Measurements from ENCODE around the gene FKBP8. TPM values are rescaled to one million over a fixed set of nuclear protein-coding genes. Genes with fewer than 3 reads are reported as not detected.
"Not testable (repeated sequence)": the region's sequence is repeated elsewhere in the genome, so short reads cannot be mapped to it uniquely, and the experiment has no call there.

FKBP8 gene
- polyA plus RNA-seq, 3 donors: 90.8 to 352 (median 221) TPM

DNA sequence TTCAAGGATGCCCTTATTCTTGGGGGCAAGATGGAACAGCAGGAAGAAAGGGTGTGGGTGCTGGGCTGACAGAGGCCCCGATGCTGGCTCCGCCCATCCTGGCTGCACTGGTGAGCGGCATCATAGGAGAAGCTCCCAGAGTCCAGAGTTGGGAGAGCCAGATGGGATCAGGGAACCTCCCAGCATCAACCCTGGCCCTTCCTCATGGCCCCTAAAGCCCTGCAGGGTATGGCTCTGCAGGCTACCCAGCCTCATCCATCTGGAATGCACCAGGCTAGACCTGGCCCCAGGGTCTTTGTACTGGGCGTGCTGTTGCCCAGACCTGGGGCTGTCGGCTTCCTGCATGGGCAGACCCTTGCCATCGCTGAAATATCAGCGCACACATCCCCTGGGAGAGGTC is 13.6 kb downstream of the FKBP8 start:
- no peak overlapping the region for H3K27ac ChIP-seq (ENCODE audit: low read depth, low read length)
- WGBS, 3 donors: 62 to 85% (median 68%) methylated on average over 7 of the region's 7 CpGs

DNA sequence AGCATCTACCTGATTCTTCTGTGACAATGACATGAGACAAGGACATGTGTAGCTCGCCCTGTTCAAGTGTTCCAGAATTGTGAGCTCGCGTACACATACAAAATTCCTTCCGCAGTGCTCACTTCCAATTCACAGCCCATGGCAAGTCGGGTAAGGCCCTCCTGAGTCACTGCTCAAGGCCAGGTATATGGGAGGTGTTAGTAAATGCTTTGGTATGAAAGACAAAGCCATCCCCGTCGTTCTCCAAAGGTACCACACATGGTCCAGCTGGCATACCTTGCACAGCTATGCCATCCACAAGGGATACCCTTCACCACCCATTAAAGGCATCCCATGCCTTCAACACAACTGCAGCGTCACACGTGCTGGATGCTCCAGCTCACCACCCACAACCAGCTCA is 17.1 kb downstream of the FKBP8 start:
- no peak overlapping the region for H3K27ac ChIP-seq (ENCODE audit: low read depth, low read length)
- WGBS, 3 donors: 89 to 92% (median 91%) methylated on average over 9 of the region's 9 CpGs

DNA sequence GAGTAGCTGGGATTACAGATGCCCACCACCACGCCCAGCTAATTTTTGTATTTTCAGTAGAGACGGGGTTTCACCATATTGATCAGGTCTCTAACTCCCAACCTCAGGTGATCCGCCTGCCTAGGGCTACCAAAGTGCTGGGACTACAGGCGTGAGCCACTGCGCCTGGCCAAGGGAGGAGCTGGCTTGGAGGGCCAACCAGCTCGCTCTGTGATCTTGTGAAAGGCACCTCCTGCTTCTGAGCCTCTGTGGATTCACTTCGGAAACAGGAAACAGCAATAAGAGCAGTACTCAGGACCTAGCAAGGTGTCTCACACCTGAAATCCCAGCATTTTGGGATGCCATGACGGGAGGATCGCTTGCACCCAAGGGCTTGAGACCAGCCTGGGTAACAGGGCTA is 19.5 kb downstream of the FKBP8 start:
- WGBS, 3 donors: 87 to 93% (median 91%) methylated on average over 9 of the region's 9 CpGs
- no peak overlapping the region for H3K27ac ChIP-seq (ENCODE audit: low read depth, low read length)

DNA sequence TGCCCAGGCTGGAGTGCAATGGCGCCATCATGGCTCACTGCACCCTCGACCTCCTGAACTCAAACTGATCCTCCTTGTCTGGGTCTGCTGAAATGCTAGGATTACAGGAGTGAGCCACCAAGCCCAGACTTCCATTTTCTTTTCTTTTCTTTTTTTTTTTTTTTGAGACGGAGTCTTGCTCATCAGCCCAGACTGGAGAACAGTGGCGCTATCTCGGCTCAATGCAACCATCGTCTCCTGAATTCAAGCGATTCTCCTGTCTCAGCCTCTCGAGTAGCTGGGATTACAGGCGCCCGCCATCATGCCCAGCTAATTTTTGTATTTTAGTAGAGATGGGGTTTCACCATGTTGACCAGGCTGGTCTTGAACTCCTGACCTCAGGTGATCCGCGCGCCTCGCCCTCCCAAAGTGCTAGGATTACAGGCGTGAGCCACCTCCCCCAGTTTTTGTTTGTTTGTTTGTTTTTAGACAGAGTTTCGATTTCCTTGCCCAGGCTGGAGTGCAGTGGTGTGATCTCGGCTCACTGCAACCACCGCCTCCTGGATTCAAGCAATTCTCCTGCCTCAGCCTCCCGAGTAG is 20.4 kb downstream of the FKBP8 start:
- WGBS, 3 donors: 66 to 72% (median 67%) methylated on average over 19 of the region's 19 CpGs
- H3K27ac ChIP-seq (ENCODE audit: low read depth, low read length): not testable (repeated sequence)

DNA sequence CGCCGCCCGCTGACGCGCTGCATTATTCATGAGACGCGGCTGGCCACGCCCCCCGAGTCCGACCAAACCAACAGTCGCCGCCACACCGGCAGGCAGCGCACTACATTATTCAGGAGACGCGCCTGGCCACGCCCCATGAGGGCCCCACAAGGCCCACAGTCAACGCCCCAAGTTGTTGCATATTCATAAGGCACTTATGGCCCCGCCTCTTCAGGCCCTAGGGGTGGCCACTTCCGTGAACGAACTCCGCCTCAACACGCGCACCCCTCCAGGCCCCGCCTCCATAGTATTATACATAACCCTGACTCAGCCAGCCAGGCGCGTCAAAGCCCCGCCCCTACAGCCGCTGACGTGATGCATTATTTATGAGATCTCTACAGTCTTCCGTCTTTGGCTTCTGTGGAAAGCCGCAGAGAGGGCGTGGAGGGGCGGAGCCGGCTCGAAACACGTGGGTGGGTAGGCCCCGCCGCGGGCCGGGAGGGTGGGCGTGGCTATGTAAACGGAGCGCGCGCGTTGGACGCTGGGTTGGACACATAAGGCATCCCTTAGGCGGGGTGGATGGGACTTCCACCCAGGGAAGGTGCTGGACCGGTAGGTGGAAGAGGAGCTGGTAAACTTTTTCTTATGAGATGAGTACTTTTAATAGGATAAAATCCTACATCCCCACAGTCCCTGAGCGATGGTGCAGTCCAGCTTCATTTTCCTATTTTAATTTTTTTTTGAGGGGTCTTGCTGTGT is 21.1 kb downstream of the FKBP8 start:
- no peak overlapping the region for H3K27ac ChIP-seq (ENCODE audit: low read depth, low read length)

DNA sequence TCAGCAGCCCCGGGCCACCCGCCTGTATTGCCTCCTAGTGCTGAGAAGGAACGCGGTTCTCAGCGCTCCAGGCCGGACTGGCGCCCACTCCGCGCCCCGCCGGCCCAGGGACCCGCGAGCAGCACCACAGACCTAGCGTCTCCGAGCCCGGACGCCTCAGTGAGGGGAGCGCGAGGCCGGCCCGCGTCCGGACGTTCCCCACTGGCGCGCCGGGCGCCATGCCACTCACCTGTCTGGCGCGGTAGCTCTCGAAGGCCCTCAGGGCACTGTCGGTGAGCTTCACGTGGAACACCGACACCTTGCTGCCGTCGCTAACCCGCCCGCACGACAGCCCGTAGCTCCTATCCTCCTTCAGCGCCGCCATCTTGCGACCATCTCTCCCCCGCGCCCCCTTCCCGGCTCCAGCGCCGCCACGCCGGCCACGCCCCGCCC is 21.7 kb downstream of the FKBP8 start, which contains the start of gene ELL:
ELL (minus strand) TSS at position 379 of the 432 bp plus-strand sequence; CDS start at position 364, 15 bp downstream.
- H3K27ac ChIP-seq (ENCODE audit: low read depth, low read length): peak within 1 kb of the TSS; percentile 76
- WGBS, 3 donors: 0 to 1% (median 0%) methylated on average over 13 to 52 of the region's 52 CpGs

More for the DNA sequence above, 21.1 kb downstream of the FKBP8 start:
- 1 to 2% (median 1%) methylated on average over 51 of the region's 51 CpGs for WGBS, 3 donors

DNA sequence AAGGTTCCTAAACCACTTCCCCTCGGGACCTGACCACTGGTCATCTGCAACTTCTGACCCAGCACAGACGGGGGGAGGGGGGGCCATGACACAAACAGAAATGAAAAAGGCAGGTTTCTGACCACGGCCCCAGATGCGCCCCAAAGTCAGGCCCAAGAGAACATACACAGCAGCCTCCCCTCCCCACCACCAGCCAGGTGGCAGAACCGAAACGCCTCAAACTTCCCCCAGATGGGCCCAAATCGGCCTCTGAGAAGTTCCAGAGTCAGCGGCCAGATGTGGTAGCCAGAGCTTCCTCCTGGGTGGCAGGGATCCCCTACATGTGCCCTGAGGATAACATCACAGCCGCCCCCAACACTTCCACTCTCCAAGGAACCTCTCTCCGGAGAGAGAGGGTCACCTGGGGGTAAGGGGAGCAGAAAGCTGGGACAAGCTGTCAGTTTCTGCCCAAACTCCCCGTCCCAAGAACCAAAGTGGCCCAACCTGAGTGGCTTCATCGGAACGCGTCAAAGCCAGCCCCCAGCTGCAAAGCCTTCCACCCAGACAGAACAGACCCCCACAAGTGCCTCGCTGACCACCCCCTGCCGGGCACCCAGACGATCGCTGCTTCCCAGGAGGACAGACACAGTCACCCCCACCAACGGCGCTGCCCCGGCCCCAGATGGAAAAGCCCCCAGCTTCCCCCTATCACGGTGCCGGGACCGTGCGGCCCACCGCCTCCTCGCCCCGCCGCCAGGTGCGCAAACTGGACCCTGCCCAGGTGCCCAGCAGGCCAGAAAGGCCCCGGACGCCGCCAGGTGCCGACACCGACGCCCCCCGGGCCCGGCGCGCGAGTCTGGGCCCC is 22.3 kb downstream of the FKBP8 start:
- WGBS, 3 donors: 0 to 1% (median 1%) methylated on average over 36 to 41 of the region's 41 CpGs
- H3K27ac ChIP-seq (ENCODE audit: low read depth, low read length): peak overlapping the region; percentile 76

DNA sequence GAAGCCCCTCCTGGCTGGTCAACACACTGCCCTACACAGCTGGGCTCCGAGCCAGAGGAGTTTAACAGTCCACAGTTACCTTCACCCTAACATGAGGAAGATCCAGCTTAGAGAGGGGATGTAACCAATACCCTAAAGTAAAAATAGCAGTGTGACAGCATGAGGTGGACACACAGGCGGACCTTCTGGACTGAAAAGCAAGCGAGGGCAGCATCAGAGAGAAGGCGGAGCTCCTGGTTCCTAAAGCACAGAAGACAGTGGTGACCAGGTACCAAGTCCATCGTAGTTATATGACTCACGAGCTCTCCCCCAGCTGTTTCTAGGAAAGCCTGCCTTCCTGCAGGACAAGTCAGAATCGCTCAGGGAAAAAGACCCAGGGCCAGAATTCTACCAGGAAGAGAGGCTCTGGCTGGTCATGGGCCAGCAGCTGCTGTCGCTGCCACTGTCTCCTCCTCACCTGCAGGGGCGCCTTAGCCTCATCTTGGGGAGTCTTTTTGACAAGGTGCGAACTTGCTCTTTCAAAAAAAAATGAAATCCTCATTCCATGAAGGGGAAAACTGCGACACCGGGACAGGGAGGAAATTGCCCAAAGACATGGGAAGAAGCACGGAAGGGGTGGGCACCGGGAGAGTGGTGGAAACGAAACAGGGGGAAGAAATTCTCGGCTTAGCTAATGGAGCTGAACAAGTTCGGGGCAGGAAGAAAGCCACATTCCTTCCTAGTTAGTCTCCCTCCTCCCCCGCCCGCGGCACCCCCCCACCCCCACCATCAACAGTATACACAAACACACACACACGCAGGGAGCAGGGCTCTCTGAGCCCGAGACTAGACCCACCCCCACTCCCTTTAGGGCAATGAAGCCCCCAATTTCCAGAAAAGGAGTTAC is 23.2 kb downstream of the FKBP8 start:
- peak overlapping the region; percentile 76 for H3K27ac ChIP-seq (ENCODE audit: low read depth, low read length)
- 9 to 10% (median 9%) methylated on average over 22 of the region's 22 CpGs for WGBS, 3 donors

DNA sequence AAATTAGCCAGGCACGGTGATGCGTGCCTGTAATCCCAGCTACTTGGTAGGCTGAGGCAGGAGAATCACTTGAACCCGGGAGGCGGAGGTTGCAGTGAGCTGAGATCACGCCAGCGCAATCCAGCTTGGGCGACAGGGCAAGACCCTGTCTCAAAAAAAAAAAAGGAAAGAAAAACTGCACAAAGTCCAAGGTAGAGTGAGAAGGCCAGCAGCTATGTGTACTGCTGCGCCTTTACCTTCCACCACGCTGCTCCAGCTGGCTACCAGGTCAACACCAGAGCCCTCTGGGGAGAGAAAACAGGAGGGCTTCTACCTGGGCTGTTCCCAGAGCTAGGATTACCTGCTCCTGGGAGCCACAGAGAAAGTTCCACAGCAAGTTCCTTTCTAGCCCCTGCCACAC is 24.7 kb downstream of the FKBP8 start:
- WGBS, 3 donors: 90 to 99% (median 95%) methylated on average over 9 of the region's 9 CpGs
- H3K27ac ChIP-seq (ENCODE audit: low read depth, low read length): no peak overlapping the region

DNA sequence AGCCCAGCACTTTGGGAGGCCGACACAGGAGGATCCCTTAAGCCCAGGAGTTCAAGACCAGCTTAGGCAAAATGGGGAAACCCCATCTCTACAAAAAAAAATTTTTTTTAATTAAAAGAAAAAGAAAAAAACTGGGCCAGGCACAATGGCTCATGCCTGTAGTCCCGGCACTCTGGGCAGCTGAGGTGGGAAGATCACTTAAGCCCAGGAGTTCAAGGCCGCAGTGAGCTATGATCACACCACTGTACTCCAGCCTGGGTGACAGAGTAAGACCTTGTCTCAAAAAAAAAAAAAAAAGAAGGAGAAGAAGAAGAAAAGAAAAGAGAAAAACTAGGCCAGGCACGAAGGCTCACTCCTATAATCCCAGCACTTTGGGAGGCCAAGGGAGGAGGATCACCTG is 25.8 kb downstream of the FKBP8 start:
- H3K27ac ChIP-seq (ENCODE audit: low read depth, low read length): no peak overlapping the region
- 82 to 96% (median 95%) methylated on average over 4 of the region's 4 CpGs for WGBS, 3 donors

DNA sequence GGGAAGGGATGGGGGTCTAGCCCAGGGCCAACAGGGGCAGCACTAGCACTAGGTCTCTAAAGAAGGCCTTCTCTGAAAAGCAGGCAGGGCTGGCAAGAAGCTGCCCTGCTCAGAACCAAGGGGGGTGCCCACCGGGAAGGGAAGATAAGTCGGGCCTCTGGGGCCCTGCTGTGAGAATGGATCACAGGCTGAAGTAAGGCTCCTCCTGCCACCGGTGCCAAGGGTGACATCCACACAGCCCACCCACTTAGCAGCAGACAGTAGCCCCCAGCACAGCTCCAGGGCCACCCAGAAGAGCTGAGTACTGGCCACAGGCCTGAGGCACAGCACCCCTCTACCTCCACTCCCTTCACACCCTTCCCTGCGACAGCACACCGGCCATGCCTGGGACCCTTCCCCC is 27.4 kb downstream of the FKBP8 start:
- H3K27ac ChIP-seq (ENCODE audit: low read depth, low read length): no peak overlapping the region
- 64 to 88% (median 80%) methylated on average over 4 to 5 of the region's 5 CpGs for WGBS, 3 donors

DNA sequence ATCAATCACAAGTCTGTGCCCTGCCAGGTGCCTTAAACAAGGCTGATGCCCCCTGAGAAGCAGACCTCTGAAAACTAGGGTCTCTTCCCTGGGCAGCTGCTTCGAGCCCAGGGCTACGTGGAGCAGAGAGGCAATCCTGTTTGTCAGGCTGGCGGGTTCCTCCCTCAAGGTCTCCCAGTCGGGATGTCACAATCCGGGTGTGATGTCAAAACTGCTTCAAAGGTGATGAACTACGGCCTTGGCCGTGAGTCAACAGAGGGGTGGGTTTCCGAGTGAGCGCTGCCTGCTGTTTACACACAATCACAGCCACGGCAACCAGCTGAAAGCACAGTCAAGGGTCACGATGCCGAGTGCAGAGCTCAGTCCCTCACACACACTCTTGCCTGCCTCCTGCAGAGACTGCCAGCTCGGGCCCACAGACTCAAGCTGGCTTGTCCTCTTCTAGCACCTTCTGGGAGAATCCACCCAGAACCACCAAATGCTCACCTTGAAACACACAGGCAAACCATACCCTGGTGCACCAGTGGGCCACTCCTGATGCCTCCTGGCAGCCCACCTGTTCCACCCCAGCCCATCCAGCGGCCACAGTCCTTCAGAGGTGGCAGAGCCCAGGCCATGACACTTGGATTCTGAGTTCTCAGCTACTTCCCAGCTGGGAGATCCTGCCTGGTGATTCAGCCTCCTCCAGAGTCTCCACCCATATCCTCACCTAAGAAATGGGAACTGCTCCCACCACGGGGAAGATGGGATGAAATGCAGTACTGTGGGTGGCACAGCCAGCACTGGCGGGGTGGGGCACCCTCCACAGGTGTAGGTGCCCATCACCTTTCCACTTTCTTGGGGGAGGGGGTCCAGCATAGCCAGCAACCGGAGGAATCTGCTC is 28.3 kb downstream of the FKBP8 start:
- H3K27ac ChIP-seq (ENCODE audit: low read depth, low read length): peak overlapping the region; percentile 74
- 27 to 30% (median 29%) methylated on average over 17 of the region's 17 CpGs for WGBS, 3 donors

DNA sequence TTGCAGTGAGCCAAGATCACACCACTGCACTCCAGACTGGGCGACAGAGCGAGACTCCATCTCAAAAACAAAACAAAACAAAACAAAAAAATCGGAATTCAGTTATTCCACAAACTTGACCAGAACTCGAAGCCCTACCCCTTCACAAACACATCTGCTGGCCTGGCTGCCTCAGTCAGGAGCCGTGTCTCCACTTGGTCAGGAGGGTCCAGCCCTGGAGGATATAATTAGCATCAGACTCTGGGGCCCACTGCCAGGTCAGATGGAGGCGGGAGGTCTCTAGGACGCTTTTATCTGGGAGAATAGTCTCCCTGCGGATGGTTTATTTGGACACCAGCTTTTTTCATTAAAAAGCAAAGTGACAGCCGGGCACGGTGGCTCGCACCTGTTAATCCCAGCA is 29.5 kb downstream of the FKBP8 start:
- 70 to 78% (median 75%) methylated on average over 11 of the region's 11 CpGs for WGBS, 3 donors
- no peak overlapping the region for H3K27ac ChIP-seq (ENCODE audit: low read depth, low read length)

DNA sequence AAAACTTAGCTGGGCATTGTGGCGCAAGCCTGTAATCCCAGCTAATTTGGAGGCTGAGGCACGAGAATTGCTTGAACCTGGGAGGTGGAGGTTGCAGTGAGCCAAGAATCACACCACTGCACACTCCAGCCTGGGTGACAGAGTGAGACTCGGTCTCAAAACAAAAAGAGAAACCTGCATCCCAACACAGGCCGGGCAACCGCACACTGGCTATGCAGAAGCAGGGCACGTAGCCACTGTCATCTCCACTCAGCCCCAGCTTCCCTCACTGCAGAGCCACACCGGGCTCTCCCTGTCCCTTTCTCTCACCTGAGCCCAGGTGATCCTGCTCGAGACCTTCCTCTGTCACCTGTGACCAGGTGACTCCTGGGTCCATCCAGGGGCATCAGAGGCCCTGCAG is 33.2 kb downstream of the FKBP8 start:
- no peak overlapping the region for H3K27ac ChIP-seq (ENCODE audit: low read depth, low read length)
- 89 to 96% (median 90%) methylated on average over 8 of the region's 8 CpGs for WGBS, 3 donors

DNA sequence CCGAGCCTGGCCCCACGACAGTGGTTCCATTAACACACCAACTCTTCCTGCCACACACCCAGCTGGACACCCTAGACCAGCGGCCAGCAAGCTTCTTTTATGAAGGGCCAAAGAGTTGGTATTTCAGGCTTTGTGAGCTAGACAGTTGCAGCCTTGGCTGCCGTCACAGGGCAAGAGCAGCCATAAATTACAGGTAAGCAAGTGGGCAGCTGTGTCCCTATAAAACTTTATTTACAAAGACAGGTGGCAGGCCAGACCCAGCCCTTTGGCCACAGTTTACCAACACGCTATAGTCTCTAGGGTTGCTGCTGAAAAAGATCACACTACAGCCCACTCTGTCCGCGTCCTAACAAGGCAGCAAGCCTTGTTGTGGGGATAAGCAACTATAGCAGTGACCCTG is 34.8 kb downstream of the FKBP8 start:
- H3K27ac ChIP-seq (ENCODE audit: low read depth, low read length): no peak overlapping the region
- WGBS, 3 donors: 79 to 94% (median 92%) methylated on average over 7 of the region's 7 CpGs

DNA sequence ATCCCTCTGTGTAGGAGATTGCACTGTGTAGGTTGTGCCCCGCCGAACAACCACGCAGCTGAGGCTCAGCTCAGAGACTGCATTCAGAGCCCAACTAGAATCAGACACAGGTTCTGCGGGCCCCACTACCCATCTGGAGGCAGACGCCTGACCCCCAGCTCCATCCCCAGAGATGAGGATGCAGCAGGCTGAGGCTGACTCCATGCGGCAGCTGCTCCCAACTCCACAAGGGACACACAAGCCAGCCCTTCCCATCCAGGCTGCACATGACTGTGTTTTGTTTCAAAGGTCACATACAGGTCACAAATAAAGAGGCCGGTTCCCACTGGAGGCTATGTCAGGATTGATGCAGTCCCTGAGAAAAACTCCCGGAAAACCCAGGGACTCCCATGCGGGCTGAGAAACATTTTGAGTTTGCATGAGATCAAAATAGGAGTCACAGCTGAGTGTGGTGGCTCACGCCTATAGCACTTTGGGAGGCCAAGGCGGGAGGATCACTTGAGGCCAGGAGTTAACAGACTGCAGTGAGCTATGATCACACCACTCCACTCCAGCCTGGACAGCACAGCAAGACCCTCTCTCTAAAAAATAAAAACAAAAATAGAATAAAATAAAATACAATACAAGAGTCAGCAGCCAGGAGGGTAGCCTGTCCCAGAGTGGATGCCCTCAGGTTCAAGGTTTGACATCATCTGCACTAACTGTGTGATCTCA is 35.5 kb downstream of the FKBP8 start:
- 57 to 74% (median 58%) methylated on average over 11 of the region's 11 CpGs for WGBS, 3 donors
- H3K27ac ChIP-seq (ENCODE audit: low read depth, low read length): no peak overlapping the region
